Right lobe of liver (tissue), 4 donors: ENCODE measurements around the gene ATP6V0E1.
A peak's percentile ranks its signal among the peaks of the same experiment; 100 is the strongest.

Experiments
- CTCF ChIP-seq, 4 donors: fragments of 200-600 bp in 3 of 4; fragments of 450-650 bp in 1 of 4; IDR thresholded peaks; one replicate each; pipeline versions ENCODE4 v1.5.1 to v1.8.0; 2016 to 2022; ENCODE audit warnings: antibody characterized with exemption in 4 of 4, mild to moderate bottlenecking in 2 of 4
- POLR2A ChIP-seq: fragments of 450-650 bp; IDR thresholded peaks from one replicate; pipeline ENCODE4 v1.6.1; 2017; ENCODE audit warnings: antibody characterized with exemption, mild to moderate bottlenecking
- donor health status: DM: no; HTN: no; CAD: no.
- donor health status: DM: no; HTN: no; CAD: no.
- donor health status: DM: no; HTN: yes; CAD: no.

GRCh38 chr5:173055983-173056782 lies 72.6 kb downstream of the ATP6V0E1 start, which contains the start of gene CREBRF:
- TF ChIP-seq CTCF (IDR thresholded peaks at IDR 0.05) (no peak), POLR2A (peak; percentile 42)
